K562 (cell line): ENCODE results near the gene BCL7C. TPM values are rescaled to one million over a fixed set of nuclear protein-coding genes. Genes with fewer than 3 reads are reported as not detected.

Experiments
- ADNP ChIP-seq: fragments of 200-800 bp; sonication (Bioruptor generic); IDR thresholded peaks from 2 replicates; pipeline ENCODE4 v1.6.1; 2016; ENCODE audit warnings: missing genetic modification characterization, missing compliant biosample characterization
- CBX1 ChIP-seq: sonication (generic); IDR thresholded peaks from 2 replicates; pipeline ENCODE4 v1.6.1; 2016; ENCODE audit warnings: antibody characterized with exemption, low read depth, mild to moderate bottlenecking
- CREB5 ChIP-seq: fragments of 250-450 bp; sonication (Bioruptor Pico); IDR thresholded peaks from 2 replicates; pipeline ENCODE4 v1.5.0; 2020; ENCODE audit warnings: mild to moderate bottlenecking
- DDX20 ChIP-seq: fragments of 450-650 bp; IDR thresholded peaks from 2 replicates; pipeline ENCODE4 v1.6.1; 2016; ENCODE audit warnings: missing genetic modification characterization, low read depth, mild to moderate bottlenecking, missing compliant biosample characterization, moderate library complexity
- FOXK1 ChIP-seq: sonication (generic); formaldehyde crosslinking; IDR thresholded peaks from 2 replicates; pipeline ENCODE4 v1.8.0; 2022; ENCODE audit warnings: missing genetic modification reagents, mild to moderate bottlenecking, borderline replicate concordance
- HDGF ChIP-seq: fragments of 450-650 bp; IDR thresholded peaks from 2 replicates; pipeline ENCODE4 v1.6.1; 2016
- HNRNPH1 ChIP-seq: fragments of 200-400 bp; formaldehyde crosslinking; optimal IDR thresholded peaks from 2 replicates; pipeline ENCODE3; 2017; ENCODE audit warnings: low read depth, mild to moderate bottlenecking, low read length, moderate library complexity
- KDM4B ChIP-seq, 2 experiments: fragments of 450-650 bp in 1 of 2; sonication (generic) in 1 of 2; IDR thresholded peaks; 2 replicates each; pipeline ENCODE4 v1.6.1; 2016 to 2017; ENCODE audit warnings: borderline replicate concordance in 2 of 2, antibody characterized with exemption in 1 of 2, low read depth in 1 of 2, mild to moderate bottlenecking in 1 of 2
- LCOR ChIP-seq: sonication (generic); formaldehyde crosslinking; IDR thresholded peaks from 2 replicates; pipeline ENCODE4 v1.8.0; 2022; ENCODE audit warnings: mild to moderate bottlenecking, missing genetic modification reagents
- PHF8 ChIP-seq: fragments of 200-600 bp; sonication (generic); IDR thresholded peaks from 2 replicates; pipeline ENCODE4 v1.6.1; 2012; ENCODE audit warnings: mixed run types, mild to moderate bottlenecking, inconsistent platforms, low read length, moderate library complexity, borderline replicate concordance
- SMAD3 ChIP-seq: fragments of 450-650 bp; formaldehyde crosslinking; conservative IDR thresholded peaks from 2 replicates; pipeline ENCODE4 v1.4.0; 2020; ENCODE audit warnings: mild to moderate bottlenecking
- TAL1 ChIP-seq: fragments of 450-650 bp; IDR thresholded peaks from 2 replicates; pipeline ENCODE4 v1.6.1; 2016; ENCODE audit warnings: mild to moderate bottlenecking
- ZFPM2 ChIP-seq: fragments of 250-450 bp; sonication (Bioruptor Pico); IDR thresholded peaks from 2 replicates; pipeline ENCODE4 v1.5.1; 2022; ENCODE audit warnings: mild to moderate bottlenecking
- ZNF134 ChIP-seq: fragments of 250-450 bp; sonication (Bioruptor Pico); conservative IDR thresholded peaks from 2 replicates; pipeline ENCODE4 v1.4.0; 2020
- ZNF518B ChIP-seq: fragments of 250-450 bp; sonication (Bioruptor Pico); IDR thresholded peaks from 2 replicates; pipeline ENCODE4 v1.5.0; 2021; ENCODE audit warnings: mild to moderate bottlenecking, moderate library complexity
- ZNF695 ChIP-seq: fragments of 450-650 bp; formaldehyde crosslinking; IDR thresholded peaks from 2 replicates; pipeline ENCODE4 v1.4.0; 2020; ENCODE audit warnings: mild to moderate bottlenecking, moderate library complexity
- ZNF778 ChIP-seq: fragments of 450-650 bp; formaldehyde crosslinking; IDR thresholded peaks from 2 replicates; pipeline ENCODE4 v1.4.0; 2020; ENCODE audit warnings: mild to moderate bottlenecking, moderate library complexity
- ZNF79 ChIP-seq: fragments of 250-450 bp; sonication (Bioruptor Pico); IDR thresholded peaks from 2 replicates; pipeline ENCODE4 v1.4.0; 2020; ENCODE audit warnings: low read depth, mild to moderate bottlenecking, moderate library complexity
- polyA plus RNA-seq, 8 experiments: library from polyadenylated mRNA; depleted of rRNA in 4 of 8; stranded (reverse) in 5 of 8; unstranded in 3 of 8; fragments of >200 nt; fragmentation: Nextera tagmentation in 2 of 8; fragmentation: Illumina TruSeq in 1 of 8; extraction: Ambion mirVana in 2 of 8; extraction: Trizol in 1 of 8; gene quantifications; 2 replicates each; pipeline versions ENCODE4 v1.2.1 to v1.2.3, GENCODE V29; 2011 to 2014; ENCODE audit warnings: inconsistent platforms in 1 of 8, missing spikeins in 1 of 8
- total RNA-seq, 7 experiments: library from RNA; depleted of rRNA in 6 of 7; stranded (reverse); fragments of >200 nt in 6 of 7; fragmentation: Illumina TruSeq in 2 of 7; extraction: Trizol in 2 of 7; gene quantifications; 2 replicates each; pipeline versions ENCODE4 v1.2.1 to v1.2.3, GENCODE V29; 2011 to 2021; ENCODE audit warnings: low replicate concordance in 1 of 7
- TF ChIP-seq, protein P1 (sequence below), 2 experiments: fragments of 450-650 bp; conservative IDR thresholded peaks; 2 replicates each; pipeline ENCODE4 v1.6.1; 2017; ENCODE audit warnings: mild to moderate bottlenecking in 2 of 2, moderate library complexity in 2 of 2
- TF ChIP-seq, protein P2 (sequence below): fragments of 200-800 bp; sonication (Bioruptor generic); IDR thresholded peaks from 2 replicates; pipeline ENCODE4 v1.6.1; 2017; ENCODE audit warnings: missing genetic modification characterization, missing compliant biosample characterization
- TF ChIP-seq, protein P3 (sequence below), 2 experiments: fragments of 450-650 bp in 1 of 2; sonication (generic) in 1 of 2; formaldehyde crosslinking; conservative IDR thresholded peaks; 2 replicates each; pipeline versions ENCODE4 v1.4.0 to v1.8.1; 2020 to 2022; ENCODE audit warnings: mild to moderate bottlenecking in 1 of 2, missing genetic modification reagents in 1 of 2

Gene BCL7C
- total and polyA plus RNA-seq, 9 of the 15 experiments (the other 6 are each of a cell fraction or from before 2014, with no cell fraction given), result 1.7 to 85.8 (median 19.6) TPM

GRCh38 chr16:30903002-30903401 is 9.1 kb upstream of the BCL7C start (continued):
- TF ChIP-seq CBX1 (no peak), HDGF (no peak), LCOR (CRISPR knock-in tag) (no peak), FOXK1 (CRISPR knock-in tag) (no peak), ZNF134 (CRISPR knock-in tag) (no peak), PHF8 (no peak), ZFPM2 (CRISPR knock-in tag) (no peak), SMAD3 (CRISPR knock-in tag) (no peak), CREB5 (CRISPR knock-in tag) (no peak), DDX20 (tag) (no peak), TAL1 (no peak), ZNF695 (CRISPR knock-in tag) (no peak), ZNF778 (CRISPR knock-in tag) (no peak), ADNP (no peak), HNRNPH1 (no peak), KDM4B (IDR thresholded peaks at IDR 0.05; ENCODE audit: borderline replicate concordance in 2 of 2, low read depth in 1 of 2) (no peak), ZNF79 (CRISPR knock-in tag) (no peak), ZNF518B (CRISPR knock-in tag) (no peak)
- TF ChIP-seq, protein P1, sequence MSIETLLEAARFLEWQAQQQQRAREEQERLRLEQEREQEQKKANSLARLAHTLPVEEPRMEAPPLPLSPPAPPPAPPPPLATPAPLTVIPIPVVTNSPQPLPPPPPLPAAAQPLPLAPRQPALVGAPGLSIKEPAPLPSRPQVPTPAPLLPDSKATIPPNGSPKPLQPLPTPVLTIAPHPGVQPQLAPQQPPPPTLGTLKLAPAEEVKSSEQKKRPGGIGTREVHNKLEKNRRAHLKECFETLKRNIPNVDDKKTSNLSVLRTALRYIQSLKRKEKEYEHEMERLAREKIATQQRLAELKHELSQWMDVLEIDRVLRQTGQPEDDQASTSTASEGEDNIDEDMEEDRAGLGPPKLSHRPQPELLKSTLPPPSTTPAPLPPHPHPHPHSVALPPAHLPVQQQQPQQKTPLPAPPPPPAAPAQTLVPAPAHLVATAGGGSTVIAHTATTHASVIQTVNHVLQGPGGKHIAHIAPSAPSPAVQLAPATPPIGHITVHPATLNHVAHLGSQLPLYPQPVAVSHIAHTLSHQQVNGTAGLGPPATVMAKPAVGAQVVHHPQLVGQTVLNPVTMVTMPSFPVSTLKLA (conservative IDR thresholded peaks at IDR 0.05), result peak; percentile 30 to 51; a peak in 1 of 4 replicates
- TF ChIP-seq, protein P2, sequence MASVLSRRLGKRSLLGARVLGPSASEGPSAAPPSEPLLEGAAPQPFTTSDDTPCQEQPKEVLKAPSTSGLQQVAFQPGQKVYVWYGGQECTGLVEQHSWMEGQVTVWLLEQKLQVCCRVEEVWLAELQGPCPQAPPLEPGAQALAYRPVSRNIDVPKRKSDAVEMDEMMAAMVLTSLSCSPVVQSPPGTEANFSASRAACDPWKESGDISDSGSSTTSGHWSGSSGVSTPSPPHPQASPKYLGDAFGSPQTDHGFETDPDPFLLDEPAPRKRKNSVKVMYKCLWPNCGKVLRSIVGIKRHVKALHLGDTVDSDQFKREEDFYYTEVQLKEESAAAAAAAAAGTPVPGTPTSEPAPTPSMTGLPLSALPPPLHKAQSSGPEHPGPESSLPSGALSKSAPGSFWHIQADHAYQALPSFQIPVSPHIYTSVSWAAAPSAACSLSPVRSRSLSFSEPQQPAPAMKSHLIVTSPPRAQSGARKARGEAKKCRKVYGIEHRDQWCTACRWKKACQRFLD, result no peak
- TF ChIP-seq, protein P3, sequence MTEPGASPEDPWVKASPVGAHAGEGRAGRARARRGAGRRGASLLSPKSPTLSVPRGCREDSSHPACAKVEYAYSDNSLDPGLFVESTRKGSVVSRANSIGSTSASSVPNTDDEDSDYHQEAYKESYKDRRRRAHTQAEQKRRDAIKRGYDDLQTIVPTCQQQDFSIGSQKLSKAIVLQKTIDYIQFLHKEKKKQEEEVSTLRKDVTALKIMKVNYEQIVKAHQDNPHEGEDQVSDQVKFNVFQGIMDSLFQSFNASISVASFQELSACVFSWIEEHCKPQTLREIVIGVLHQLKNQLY (CRISPR knock-in tag; conservative IDR thresholded peaks at IDR 0.05), result no peak
